Subcutaneous adipose tissue (tissue), 4 donors: ENCODE data around the gene GSS. TPM values are rescaled to one million over a fixed set of nuclear protein-coding genes. Genes with fewer than 3 reads are reported as not detected.

Experiments used
- total RNA-seq, 4 donors: library from RNA; depleted of rRNA; stranded (reverse); fragments of >200 nt; gene quantifications; one replicate each; pipeline ENCODE4 v1.1.0, GENCODE V29; 2016
- TF ChIP-seq, protein P1 (sequence below): fragments of 450-650 bp; IDR thresholded peaks from one replicate; pipeline ENCODE4 v1.5.1; 2016; ENCODE audit warnings: low read depth, mild to moderate bottlenecking, control low read depth, antibody characterized with exemption, moderate library complexity

The GSS gene
- total RNA-seq, 4 donors from 2014 or later = 25.4 to 42.4 (median 30.0) TPM

- TF ChIP-seq, protein P1, sequence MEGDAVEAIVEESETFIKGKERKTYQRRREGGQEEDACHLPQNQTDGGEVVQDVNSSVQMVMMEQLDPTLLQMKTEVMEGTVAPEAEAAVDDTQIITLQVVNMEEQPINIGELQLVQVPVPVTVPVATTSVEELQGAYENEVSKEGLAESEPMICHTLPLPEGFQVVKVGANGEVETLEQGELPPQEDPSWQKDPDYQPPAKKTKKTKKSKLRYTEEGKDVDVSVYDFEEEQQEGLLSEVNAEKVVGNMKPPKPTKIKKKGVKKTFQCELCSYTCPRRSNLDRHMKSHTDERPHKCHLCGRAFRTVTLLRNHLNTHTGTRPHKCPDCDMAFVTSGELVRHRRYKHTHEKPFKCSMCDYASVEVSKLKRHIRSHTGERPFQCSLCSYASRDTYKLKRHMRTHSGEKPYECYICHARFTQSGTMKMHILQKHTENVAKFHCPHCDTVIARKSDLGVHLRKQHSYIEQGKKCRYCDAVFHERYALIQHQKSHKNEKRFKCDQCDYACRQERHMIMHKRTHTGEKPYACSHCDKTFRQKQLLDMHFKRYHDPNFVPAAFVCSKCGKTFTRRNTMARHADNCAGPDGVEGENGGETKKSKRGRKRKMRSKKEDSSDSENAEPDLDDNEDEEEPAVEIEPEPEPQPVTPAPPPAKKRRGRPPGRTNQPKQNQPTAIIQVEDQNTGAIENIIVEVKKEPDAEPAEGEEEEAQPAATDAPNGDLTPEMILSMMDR = no peak
Measured at GRCh38 chr20:34986311-34987287, 31.0 kb upstream of the GSS start.

GRCh38 chr20:34985461-34986310 is 30.1 kb upstream of the GSS start:
- TF ChIP-seq, protein P1 = no peak

GRCh38 chr20:34984756-34985261 is 29.2 kb upstream of the GSS start:
- TF ChIP-seq, protein P1 = no peak

DNA sequence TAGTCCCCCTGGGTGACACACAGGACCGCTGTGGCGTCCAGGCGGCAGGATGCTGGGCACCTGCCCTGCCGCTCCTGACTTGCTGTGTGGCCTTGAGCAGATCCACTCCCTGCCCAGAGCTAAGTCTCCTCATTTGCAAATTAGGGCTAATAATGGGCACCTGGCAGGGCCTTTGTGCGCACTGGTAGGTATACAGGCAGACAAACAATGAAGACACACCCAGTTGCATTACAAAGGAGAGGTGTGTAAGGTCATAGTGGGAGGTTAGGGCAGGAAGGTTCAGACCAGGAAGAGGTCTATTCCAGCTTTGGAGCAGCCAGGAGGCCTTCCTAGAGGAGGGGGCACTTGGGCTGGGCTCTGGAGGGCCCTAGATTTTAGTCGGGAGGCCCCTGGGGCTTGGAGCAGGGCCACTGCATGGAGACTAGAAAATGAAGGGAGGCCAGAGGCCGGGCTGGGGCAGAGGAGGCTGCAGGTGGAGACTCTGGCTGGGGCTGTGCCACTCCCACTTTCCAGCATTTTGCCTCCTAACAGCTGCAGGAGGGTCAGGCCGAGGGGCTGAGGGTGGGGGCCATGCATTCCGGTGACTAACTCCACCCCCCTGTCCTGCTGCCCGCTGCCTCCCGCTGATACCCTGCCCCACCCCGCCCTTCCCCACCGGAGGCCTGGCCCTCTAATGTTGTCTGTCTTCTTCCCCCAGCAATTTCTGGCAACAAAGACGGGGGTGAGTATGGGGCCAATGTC is 28.6 kb upstream of the GSS start:
- TF ChIP-seq, protein P1 = no peak

DNA sequence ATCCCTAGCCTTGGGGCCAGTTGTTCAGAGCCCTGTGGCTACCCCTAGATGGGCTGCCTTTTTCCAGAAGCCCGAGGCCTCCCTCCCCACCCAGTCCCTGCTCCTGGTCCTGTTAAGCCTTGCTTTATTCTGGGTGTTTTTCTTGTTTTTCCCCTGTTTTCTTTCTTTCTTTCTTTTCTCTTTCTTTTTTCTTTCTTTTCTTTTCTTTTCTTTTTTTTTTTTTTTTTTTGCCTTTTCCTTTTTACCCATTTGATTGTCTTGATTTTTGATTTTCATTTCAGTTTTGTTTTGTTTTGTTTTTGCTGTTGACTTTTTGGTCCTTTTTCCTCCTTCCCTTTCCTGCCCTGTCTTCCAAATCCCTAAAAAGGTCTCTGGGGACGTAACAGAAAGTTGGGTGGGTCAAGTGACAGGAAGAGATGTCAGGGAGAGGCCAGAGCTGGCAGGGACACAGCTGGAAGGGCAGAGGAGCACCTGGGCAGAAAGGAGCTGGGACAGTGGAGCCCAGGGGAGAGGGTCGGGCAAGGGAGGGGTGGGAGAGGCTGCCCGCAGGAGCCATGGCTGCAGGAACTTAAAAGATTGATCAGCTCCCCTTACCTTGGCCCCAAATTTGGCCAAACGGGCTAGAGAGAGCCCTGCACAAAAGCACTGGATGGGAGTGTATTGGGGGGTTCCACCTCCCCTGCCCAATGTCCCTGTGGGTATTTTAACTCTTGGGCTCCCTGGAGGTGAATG is 27.6 kb upstream of the GSS start:
- TF ChIP-seq, protein P1 = no peak

GRCh38 chr20:34982270-34983088 is 26.9 kb upstream of the GSS start:
- TF ChIP-seq, protein P1 = no peak
